ENCODE results near the gene CCND3. TPM values are rescaled to one million over a fixed set of nuclear protein-coding genes. Genes with fewer than 3 reads are reported as not detected.
A peak's percentile ranks its signal among the peaks of the same experiment; 100 is the strongest.

Gene CCND3
- total RNA-seq, 1 donor from 2014 or later = 37.2 TPM

DNA sequence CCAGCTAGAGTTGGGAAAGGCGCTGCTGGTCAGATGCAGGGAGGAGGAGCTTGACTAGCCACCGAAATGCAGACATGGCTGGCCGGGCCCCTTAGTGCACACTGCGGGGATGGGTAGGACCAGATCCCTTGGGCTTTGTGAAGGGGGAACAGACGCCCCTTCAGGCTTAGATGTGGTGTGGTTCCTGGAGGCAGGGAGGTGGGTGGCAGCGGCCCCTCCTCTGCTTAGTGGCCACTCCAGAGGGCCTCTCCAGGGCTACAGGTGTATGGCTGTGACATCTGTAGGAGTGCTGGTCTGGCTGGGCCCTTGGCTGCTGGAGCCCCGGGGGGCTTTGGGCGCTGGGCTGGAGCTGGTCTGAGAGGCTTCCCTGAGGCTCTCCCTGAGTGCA, 5.9 kb downstream of the CCND3 start:
- H3K4me1 Mint-ChIP-seq = peaks cover 37% of the 10 kb centered on the region
- no peaks in the 10 kb centered on the region for H3K27me3 Mint-ChIP-seq (ENCODE audit: low read depth)
- peaks cover 21% of the 10 kb centered on the region for H3K36me3 Mint-ChIP-seq
- H3K27ac Mint-ChIP-seq = no peak overlapping the region
- H3K9me3 Mint-ChIP-seq = no peaks in the 10 kb centered on the region
- TF ChIP-seq, protein P1, sequence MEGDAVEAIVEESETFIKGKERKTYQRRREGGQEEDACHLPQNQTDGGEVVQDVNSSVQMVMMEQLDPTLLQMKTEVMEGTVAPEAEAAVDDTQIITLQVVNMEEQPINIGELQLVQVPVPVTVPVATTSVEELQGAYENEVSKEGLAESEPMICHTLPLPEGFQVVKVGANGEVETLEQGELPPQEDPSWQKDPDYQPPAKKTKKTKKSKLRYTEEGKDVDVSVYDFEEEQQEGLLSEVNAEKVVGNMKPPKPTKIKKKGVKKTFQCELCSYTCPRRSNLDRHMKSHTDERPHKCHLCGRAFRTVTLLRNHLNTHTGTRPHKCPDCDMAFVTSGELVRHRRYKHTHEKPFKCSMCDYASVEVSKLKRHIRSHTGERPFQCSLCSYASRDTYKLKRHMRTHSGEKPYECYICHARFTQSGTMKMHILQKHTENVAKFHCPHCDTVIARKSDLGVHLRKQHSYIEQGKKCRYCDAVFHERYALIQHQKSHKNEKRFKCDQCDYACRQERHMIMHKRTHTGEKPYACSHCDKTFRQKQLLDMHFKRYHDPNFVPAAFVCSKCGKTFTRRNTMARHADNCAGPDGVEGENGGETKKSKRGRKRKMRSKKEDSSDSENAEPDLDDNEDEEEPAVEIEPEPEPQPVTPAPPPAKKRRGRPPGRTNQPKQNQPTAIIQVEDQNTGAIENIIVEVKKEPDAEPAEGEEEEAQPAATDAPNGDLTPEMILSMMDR (IDR thresholded peaks at IDR 0.05; ENCODE audit: unreplicated experiment) = no peak
- H3K4me3 Mint-ChIP-seq = no peak overlapping the region
- no peak for DNase-seq (ENCODE audit: low spot score in 2 of 2, unreplicated experiment in 2 of 2)

DNA sequence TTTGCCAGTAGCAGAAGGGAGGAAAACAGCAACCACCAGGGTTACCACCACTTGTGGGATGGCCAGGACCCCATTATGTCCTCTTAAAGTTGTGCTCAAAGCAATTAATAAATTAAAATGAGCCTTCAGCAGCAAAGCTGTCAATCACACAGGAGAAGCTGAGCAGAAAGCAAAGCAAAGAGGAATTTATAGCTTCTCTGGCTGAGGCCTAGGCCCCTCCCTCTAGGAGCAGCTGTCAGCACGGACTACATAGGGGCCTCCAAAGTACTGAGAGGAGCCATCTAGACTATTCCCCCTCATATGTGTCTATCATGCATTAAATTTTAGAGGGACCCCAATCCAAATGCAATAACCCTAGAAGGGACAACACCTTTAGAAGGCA, 6.4 kb downstream of the CCND3 start:
- peaks cover 21% of the 10 kb centered on the region for H3K36me3 Mint-ChIP-seq

DNA sequence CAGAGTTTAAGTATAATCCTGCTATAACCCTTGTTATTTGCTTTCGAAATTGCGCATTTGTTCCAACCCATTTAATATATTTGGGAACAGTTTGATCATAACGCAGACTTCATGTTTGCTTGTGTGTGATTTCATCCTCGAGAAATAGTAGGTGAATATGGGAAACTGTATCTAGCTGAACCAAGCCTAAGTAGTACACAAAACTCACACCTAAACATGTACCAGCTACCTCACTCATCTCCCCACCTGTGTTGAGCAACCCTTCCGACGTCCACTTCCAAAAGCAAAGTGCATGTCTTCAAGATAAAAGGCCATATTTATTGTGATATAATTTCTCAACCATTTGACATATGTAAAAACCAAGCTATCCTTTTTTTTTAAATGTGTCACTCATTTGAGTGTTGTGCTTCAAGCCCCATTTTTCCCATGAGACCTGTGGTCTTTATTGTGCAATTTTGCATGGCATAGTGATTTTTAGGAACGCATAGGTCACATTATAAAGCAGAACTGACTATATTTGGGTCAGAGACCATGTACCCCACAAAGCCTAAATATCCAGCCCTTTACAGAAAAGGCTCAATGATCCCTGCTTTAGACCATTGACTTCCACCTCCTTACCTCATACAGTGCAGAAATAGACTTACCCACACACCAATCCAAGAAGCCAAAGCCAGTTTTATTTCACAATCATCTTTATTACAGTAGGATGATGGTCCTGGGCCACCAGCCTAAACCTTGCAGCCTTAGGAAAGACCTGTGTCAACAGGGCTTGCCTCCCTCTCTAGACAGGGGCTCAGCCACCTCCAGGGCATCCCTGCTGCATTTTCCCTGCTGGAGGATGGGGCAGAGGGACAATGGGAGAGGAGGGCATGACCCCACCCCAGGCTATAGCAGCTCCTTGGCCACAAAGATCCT, 7.1 kb downstream of the CCND3 start:
- H3K27me3 Mint-ChIP-seq (ENCODE audit: low read depth) = no peaks in the 10 kb centered on the region
- DNase-seq (ENCODE audit: low spot score in 2 of 2, unreplicated experiment in 2 of 2) = no peak
- peak overlapping the region; percentile 12 for H3K27ac Mint-ChIP-seq
- no peak overlapping the region for H3K4me3 Mint-ChIP-seq
- TF ChIP-seq, protein P1 (IDR thresholded peaks at IDR 0.05; ENCODE audit: unreplicated experiment) = no peak
- H3K36me3 Mint-ChIP-seq = peaks cover 21% of the 10 kb centered on the region
- H3K4me1 Mint-ChIP-seq = peaks cover 27% of the 10 kb centered on the region
- H3K9me3 Mint-ChIP-seq = no peaks in the 10 kb centered on the region

More for the DNA sequence above, 6.4 kb downstream of the CCND3 start:
- Mint-ChIP-seq H3K9me3 (no peaks in the 10 kb centered on the region), H3K4me1 (peaks cover 34% of the 10 kb centered on the region), H3K27me3 (ENCODE audit: low read depth) (no peaks in the 10 kb centered on the region), H3K4me3 (no peak overlapping the region), H3K27ac (no peak overlapping the region)
- TF ChIP-seq, protein P1 (IDR thresholded peaks at IDR 0.05; ENCODE audit: unreplicated experiment) = no peak
- DNase-seq (ENCODE audit: low spot score in 2 of 2, unreplicated experiment in 2 of 2) = no peak

- H3K27ac Mint-ChIP-seq = no peak overlapping the region
- peaks cover 28% of the 10 kb centered on the region for H3K36me3 Mint-ChIP-seq
- no peaks in the 10 kb centered on the region for H3K27me3 Mint-ChIP-seq (ENCODE audit: low read depth)
- TF ChIP-seq, protein P1 (IDR thresholded peaks at IDR 0.05; ENCODE audit: unreplicated experiment) = no peak
- H3K9me3 Mint-ChIP-seq = no peaks in the 10 kb centered on the region
- DNase-seq (ENCODE audit: low spot score in 2 of 2, unreplicated experiment in 2 of 2) = no peak
- H3K4me3 Mint-ChIP-seq = no peak overlapping the region
- peaks cover 6% of the 10 kb centered on the region for H3K4me1 Mint-ChIP-seq
Observed at GRCh38 chr6:41932378-41932777, 9.2 kb downstream of the CCND3 start.

DNA sequence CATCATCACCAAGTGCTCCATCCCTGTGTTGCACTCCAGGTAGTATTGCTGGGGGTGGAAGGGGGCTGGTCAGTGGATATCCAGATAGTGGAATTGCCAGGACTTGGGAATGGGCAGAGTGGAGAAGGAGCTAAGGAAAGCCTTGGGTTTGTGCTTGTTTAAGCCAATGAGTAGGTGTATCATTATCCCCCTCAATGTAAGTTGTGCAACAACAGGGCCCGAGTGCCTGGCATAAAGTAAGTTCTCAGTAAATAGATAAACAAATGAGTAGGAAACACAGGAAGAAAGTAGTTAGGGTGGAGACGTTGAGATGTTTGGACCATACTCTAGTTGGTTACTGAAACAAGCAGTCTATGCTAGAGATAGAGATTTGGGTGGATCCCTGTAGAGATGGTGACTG, 9.8 kb downstream of the CCND3 start:
- Mint-ChIP-seq H3K27me3 (ENCODE audit: low read depth) (no peaks in the 10 kb centered on the region), H3K9me3 (no peaks in the 10 kb centered on the region), H3K4me3 (no peak overlapping the region), H3K27ac (no peak overlapping the region), H3K36me3 (peaks cover 31% of the 10 kb centered on the region), H3K4me1 (peaks cover 3% of the 10 kb centered on the region)
- TF ChIP-seq, protein P1 (IDR thresholded peaks at IDR 0.05; ENCODE audit: unreplicated experiment) = no peak
- DNase-seq (ENCODE audit: low spot score in 2 of 2, unreplicated experiment in 2 of 2) = no peak
